ENCODE data around the gene PRUNE2.
"Not testable (repeated sequence)": the region's sequence is repeated elsewhere in the genome, so short reads cannot be mapped to it uniquely, and the experiment has no call there.

The PRUNE2 gene

GRCh38 chr9:76593961-76594735, 311.8 kb downstream of the PRUNE2 start:
- not testable (repeated sequence) for DNase-seq

GRCh38 chr9:76592974-76593347, 313.0 kb downstream of the PRUNE2 start:
- DNase-seq = no peak

- no peak for DNase-seq
Measured at GRCh38 chr9:76592091-76592973, 313.6 kb downstream of the PRUNE2 start.

DNA sequence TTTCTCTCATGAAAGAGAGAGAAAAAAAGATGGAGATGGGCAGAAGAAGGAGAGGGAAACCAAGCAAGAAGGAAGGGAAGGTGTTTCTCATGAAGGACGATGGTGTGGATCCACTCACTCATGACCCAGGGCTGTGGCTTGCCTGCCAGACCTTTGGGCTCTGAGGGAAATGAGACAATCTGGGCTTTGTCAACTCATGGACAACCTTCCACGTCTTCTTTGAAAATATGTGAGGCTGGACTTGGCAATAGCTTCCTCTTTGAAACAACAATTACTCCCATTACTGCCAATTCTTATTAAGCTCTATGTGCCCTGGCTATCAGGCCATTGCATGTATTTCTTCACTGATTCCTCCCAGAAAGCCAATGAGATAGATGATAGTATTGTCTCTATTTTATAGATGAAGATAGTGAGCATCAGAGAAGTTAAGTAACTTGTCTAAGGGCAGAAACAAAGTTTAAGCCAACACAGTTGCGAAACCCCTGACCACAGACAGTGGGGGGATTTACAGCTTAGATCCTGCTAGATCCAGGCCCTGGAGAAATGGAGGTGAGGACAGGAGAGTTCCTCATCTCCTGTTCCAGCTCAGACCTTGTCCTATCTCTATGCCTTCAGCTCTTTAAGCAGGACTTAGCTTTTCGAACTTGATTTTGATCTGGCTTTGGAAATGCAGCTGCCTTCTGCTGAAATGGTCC, 314.5 kb downstream of the PRUNE2 start:
- DNase-seq = no peak

DNA sequence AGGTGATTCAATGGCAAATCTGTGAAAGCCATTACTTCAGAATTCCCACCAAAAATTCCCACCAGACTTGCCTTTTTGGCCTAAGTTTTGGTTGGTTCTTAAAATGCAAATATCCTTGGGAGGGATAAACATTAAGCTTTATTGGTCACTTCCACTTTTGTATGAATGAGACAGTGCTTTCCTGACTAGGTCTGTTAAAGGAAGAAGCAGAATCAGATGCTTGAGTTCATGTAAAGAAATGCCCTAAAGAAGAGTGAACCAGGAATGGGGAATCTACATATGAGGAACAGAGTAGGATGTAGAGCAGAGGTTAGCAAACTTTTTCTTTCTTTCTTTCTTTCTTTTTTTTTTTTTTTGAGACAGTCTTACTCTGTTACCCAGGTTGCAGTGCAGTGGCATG, 317.6 kb downstream of the PRUNE2 start:
- no peak for DNase-seq

GRCh38 chr9:76586390-76587314, 319.3 kb downstream of the PRUNE2 start:
- no peak for DNase-seq

DNA sequence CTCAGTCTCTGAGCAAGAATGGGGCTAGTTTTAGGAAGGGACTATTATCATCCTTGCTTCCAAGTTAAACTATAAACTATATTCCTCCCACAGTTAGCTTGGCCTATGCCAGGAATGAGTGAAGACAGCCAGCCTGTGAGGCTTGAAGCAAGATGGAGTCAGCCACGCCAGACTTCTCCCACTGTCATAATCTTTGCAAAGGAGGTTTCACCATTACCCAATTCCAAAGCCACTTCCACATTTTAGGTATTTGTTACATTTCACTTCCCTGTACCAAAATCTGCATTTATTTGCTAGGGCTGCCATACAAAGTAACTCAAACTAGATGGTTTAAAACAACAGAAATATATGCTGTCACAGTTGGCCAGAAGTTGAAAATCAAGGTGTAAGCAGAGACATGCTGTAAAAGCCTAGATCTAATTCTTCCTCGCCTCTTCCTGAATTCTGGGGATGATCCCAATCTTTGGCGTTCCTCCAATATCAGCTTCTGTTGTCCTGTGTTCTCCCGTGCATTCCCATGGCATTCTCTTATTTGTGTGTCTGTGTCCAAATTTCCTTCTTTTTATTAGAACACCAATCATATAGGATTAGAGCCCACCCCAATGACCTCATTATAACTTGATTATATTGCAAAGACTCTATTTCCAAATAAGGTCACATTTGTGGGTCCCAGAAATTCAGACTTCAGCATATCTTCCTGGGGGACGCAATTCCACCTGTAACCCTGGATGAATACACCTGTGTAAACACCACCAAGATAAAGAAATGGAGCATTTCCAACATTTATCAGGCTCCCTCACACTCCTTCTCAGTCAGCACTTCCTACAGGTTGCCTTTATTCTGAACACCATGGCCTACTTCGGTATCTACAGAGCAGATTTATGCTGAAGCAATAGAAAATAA, 320.2 kb downstream of the PRUNE2 start:
- DNase-seq = no peak

GRCh38 chr9:76583256-76583655, 322.7 kb downstream of the PRUNE2 start:
- no peak for DNase-seq

GRCh38 chr9:76581731-76582130, 324.2 kb downstream of the PRUNE2 start:
- no peak for DNase-seq

DNA sequence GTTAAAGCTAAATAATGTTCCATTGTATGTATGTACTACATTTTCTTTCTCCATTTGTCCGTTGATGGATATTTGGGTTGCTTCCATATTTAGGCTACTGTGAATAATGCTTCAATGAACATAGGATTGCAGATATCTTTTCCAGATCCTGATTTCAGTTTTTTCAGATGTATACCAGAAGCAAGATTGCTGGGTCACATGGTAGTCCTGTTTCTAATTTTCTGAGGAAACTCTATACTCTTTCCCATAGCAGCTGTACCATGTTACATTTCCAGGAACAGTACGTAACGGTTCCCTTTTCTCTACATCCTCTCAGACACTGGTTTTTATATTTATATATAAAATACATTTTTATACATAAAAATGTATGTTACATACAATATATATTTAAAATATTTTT, 325.1 kb downstream of the PRUNE2 start:
- no peak for DNase-seq

DNA sequence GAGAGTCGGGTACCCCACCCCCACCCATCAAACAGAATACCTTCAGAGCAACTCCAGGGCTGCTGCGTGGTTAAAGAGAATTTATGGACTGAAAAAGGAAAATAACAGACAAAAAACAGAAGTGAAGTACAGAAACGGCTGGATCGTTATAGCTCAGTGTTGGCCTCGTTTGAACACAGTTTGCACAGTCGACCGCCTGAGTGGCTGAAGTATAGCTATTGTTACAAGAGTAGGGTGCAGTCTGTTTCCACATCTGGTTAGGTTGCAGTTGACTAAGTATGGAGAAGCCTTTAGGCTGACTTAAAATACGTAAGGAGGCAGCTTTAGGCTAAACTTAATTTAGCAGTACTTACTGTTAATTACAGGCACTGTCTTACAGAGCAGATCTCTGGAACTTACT, 325.7 kb downstream of the PRUNE2 start:
- DNase-seq = no peak

DNA sequence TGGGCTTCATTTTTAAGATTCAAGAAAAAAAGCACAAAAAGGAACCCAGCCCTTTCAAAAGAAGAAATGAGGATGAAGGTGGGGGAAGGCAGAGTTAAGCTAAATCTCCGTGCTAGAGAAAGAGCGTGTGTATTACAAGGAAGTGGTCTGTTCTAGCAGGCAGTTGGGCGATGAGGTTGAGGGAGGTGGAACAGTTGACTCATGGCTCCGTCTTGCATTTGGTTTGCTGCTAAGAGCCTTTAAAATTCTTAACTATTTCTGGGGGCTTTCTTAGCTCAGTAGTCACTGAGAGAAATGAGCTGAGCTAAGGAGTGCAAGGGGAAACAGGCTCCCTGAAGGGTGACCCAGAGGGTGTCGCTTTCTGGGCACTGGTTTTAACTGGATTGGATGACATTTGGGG, 329.6 kb downstream of the PRUNE2 start:
- DNase-seq = peak in 3 of 5 donors; percentile 2 to 83 (median 26)

DNA sequence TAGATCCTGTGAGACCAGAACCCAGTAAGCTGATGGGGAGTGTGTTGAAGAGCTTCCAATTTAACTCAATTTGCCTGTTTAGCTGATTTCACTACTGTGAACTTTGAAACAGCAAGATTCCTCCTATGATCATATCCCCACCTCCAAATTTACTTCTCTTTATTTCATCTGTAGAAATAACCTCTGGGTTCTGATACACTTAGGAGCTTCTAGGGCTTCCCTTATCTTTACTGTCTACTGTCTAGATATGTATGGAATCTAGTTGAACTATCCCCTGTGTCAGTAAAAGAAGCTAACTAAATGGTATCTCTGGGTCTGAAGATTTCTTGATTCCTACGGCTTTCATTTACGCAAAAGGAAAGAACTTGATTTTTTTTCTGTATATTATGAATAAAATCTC, 330.2 kb downstream of the PRUNE2 start:
- no peak for DNase-seq

- DNase-seq = no peak
Measured at GRCh38 chr9:76573905-76574760, 331.8 kb downstream of the PRUNE2 start.

GRCh38 chr9:76573408-76573807, 332.5 kb downstream of the PRUNE2 start:
- no peak for DNase-seq

GRCh38 chr9:76572151-76572550, 333.8 kb downstream of the PRUNE2 start:
- DNase-seq = no peak

DNA sequence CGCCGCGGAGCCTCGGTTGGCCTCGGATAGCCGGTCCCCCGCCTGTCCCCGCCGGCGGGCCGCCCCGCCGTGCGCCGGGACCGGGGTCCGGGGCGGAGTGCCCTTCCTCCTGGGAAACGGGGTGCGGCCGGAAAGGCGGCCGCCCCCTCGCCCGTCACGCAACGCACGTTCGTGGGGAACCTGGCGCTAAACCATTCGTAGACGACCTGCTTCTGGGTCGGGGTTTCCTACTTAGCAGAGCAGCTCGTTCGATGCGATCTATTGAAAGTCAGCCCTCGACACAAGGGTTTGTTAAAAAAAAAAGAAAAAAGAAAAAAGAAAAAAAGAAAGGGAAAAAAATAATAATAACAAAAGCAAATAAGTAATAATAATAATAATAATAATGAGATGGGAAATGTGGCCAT, 334.2 kb downstream of the PRUNE2 start:
- no peak for DNase-seq

DNA sequence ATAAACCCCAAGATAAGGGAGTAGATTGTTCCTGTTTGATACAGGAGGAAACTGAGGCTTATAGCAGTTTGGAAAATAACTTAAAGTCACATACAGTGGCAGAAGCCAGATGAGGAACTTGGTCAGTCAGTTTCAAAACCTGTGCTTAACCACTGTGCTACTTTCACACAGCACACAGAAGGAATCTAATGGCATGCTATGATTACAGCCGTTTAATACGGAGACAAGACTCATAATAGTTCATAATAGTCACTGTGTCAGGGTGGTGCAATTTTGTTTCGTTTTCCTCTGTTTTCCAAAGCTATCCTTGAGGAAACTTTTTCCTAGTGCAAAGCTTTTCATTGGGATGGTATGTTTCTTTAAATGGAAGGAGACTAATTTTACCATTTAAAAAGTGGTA, 334.6 kb downstream of the PRUNE2 start:
- peak in 1 of 5 donors; percentile 27 for DNase-seq

DNA sequence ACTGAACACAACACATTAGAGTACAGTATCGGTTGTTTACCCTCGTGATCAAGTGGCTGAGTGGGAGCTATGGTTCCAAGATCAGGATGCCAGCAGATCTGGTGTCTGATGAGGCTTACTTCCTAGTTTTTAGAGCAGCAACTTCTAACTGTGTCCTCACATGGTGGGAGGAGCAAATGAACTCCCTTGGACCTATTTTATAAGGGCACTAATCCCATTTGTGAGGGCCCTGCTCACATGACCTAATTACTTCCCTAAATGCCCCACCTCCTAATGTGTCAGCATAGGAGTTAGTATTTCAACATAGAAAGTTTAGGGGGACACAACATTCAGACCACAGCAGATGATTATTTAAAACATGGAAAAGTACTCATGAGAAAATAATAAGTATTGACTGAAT, 335.1 kb downstream of the PRUNE2 start:
- no peak for DNase-seq

DNA sequence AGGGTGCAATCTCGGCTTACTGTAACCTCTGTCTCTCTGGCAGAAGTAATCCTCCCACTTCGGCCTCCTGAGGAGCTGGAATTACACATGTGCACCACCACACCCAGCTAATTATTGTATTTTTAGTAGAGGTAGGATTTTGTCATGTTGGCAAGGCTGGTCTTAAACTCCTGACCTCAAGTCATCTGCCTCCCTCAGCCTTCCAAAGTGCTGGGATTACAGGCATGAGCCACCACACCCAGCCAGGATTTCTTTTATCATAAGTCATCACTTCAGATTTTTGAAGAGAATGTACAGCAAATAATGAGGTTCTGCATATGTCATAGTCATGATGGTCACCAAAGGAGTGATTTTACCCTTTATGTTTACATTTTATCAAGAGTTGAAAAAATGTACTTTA, 338.8 kb downstream of the PRUNE2 start:
- no peak for DNase-seq

All from T-helper 1 cell (primary cell).